ENCODE measurements around the gene RPS24. TPM values are rescaled to one million over a fixed set of nuclear protein-coding genes. Genes with fewer than 3 reads are reported as not detected.

RPS24 gene
- total and polyA plus RNA-seq, 10 of the 15 experiments (the other 5 are each of a cell fraction or from before 2014, with no cell fraction given) = 1,343 to 7,285 (median 2,230) TPM

DNA sequence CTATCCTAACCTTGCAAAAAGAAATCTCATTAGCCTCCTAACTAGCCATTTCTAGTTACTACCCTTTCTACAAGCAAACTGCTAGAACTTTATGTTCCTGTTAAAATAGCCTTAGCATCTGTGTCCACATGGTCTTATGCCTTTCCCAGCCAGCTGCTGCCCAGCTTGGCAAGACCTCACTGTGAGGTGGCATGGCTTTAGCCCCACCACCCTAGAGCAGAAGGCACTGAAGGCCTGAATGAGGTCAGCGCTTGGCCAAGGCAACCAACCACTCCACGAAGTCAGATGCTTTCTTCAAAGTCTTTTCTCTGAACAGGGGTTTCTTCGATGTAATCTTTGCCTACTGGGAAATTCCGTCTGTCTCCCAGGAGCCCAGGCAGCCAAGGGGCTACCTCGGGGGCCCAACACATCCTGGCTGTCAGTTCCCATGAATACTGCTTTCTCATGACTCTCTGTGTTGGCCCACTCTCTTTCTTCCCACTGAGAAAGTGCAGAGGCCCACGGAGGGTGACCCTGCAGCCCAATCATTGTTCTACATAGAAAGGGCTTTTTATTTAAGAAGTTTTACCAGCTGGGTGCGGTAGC is 45.9 kb upstream of the RPS24 start:
- ChIA-PET SMC1A (ENCODE audit: uncharacterized antibody, unreplicated experiment) (no interaction called here), RAD21 (ENCODE audit: unreplicated experiment) (no interaction called here), POLR2A (no interaction called here), CTCF (interaction anchor here (0.6 kb wide), 1 partner anchor 44 kb away, joined by 3 read pairs; no protein-coding TSS in a partner anchor)
- 80% methylated on average over 7 of the region's 7 CpGs for WGBS (ENCODE audit: insufficient coverage, insufficient replicate concordance, low lambda C conversion rate, missing lambda C conversion rate)
- Histone ChIP-seq H3K9ac (ENCODE audit: control insufficient read depth, insufficient read depth, low read length) (no peak overlapping the region), H4K20me1 (ENCODE audit: control insufficient read depth, insufficient read depth) (no peaks in the 10 kb centered on the region), H3K79me2 (ENCODE audit: control insufficient read depth, insufficient read depth, low read length) (no peaks in the 10 kb centered on the region), H3K27me3 (replicated peaks in 1 of 2; ENCODE audit: control insufficient read depth in 2 of 2, insufficient read depth in 2 of 2, low read length in 1 of 2) (no peaks in the 10 kb centered on the region), H3K36me3 (ENCODE audit: control insufficient read depth in 2 of 2, insufficient read depth in 2 of 2, low read length in 1 of 2) (peaks cover 13 to 26% of the 10 kb centered on the region in 2 experiments; a peak in 3 of 4 replicates), H3K9me3 (replicated peaks; ENCODE audit: control insufficient read depth, insufficient read depth, low read length) (no peaks in the 10 kb centered on the region), H2AFZ (ENCODE audit: control insufficient read depth, low read depth, low read length) (no peak overlapping the region), H3K4me1 (ENCODE audit: control insufficient read depth, insufficient read depth, low read length) (no peaks in the 10 kb centered on the region), H3K4me3 (no peak overlapping the region), H3K27ac (ENCODE audit: control insufficient read depth, insufficient read depth) (no peak overlapping the region), H3K4me2 (ENCODE audit: control insufficient read depth, insufficient read depth) (no peak overlapping the region)
- intact Hi-C loops (cut with micrococcal nuclease; ENCODE audit: unreplicated experiment) = no loop called here
- no TSS peak for BruUV-seq (replicated peaks)
- TF ChIP-seq ZZZ3 (IDR thresholded peaks at IDR 0.05; ENCODE audit: control insufficient read depth, insufficient read length, low read depth) = no peak
- TF ChIP-seq SREBF2 (IDR thresholded peaks at IDR 0.05; ENCODE audit: low read length) = no peak
- no peak for TF ChIP-seq CREM (IDR thresholded peaks at IDR 0.05; ENCODE audit: low read depth)
- TF ChIP-seq, protein P1, sequence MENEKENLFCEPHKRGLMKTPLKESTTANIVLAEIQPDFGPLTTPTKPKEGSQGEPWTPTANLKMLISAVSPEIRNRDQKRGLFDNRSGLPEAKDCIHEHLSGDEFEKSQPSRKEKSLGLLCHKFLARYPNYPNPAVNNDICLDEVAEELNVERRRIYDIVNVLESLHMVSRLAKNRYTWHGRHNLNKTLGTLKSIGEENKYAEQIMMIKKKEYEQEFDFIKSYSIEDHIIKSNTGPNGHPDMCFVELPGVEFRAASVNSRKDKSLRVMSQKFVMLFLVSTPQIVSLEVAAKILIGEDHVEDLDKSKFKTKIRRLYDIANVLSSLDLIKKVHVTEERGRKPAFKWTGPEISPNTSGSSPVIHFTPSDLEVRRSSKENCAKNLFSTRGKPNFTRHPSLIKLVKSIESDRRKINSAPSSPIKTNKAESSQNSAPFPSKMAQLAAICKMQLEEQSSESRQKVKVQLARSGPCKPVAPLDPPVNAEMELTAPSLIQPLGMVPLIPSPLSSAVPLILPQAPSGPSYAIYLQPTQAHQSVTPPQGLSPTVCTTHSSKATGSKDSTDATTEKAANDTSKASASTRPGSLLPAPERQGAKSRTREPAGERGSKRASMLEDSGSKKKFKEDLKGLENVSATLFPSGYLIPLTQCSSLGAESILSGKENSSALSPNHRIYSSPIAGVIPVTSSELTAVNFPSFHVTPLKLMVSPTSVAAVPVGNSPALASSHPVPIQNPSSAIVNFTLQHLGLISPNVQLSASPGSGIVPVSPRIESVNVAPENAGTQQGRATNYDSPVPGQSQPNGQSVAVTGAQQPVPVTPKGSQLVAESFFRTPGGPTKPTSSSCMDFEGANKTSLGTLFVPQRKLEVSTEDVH (IDR thresholded peaks at IDR 0.05; ENCODE audit: low read depth, partially characterized antibody) = no peak
- in situ Hi-C loops (cut with MboI) = no loop called here
- no peak for FAIRE-seq
- ATAC-seq = no peak
- no peak for DNase-seq (ENCODE audit: low read depth, low spot score)

All from GM12878 (cell line).